ENCODE measurements around the gene YIPF6. TPM values are rescaled to one million over a fixed set of nuclear protein-coding genes. Genes with fewer than 3 reads are reported as not detected.
"Not testable (repeated sequence)": the region's sequence is repeated elsewhere in the genome, so short reads cannot be mapped to it uniquely, and the experiment has no call there.

The YIPF6 gene
- total RNA-seq, 2 donors from 2014 or later = 28.6 to 41.8 TPM

- Histone ChIP-seq H3K27ac (no peak overlapping the region), H3K4me3 (no peak overlapping the region), H3K27me3 (replicated peaks; ENCODE audit: insufficient read depth) (no peaks in the 10 kb centered on the region), H3K9me3 (no peaks in the 10 kb centered on the region), H3K4me1 (replicated peaks) (no peaks in the 10 kb centered on the region), H3K36me3 (no peaks in the 10 kb centered on the region)
- intact Hi-C loops (cut with DNase I) = no loop called here
- no peak for TF ChIP-seq POLR2A (IDR thresholded peaks at IDR 0.05)
- TF ChIP-seq, protein P1, sequence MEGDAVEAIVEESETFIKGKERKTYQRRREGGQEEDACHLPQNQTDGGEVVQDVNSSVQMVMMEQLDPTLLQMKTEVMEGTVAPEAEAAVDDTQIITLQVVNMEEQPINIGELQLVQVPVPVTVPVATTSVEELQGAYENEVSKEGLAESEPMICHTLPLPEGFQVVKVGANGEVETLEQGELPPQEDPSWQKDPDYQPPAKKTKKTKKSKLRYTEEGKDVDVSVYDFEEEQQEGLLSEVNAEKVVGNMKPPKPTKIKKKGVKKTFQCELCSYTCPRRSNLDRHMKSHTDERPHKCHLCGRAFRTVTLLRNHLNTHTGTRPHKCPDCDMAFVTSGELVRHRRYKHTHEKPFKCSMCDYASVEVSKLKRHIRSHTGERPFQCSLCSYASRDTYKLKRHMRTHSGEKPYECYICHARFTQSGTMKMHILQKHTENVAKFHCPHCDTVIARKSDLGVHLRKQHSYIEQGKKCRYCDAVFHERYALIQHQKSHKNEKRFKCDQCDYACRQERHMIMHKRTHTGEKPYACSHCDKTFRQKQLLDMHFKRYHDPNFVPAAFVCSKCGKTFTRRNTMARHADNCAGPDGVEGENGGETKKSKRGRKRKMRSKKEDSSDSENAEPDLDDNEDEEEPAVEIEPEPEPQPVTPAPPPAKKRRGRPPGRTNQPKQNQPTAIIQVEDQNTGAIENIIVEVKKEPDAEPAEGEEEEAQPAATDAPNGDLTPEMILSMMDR (IDR thresholded peaks at IDR 0.05) = no peak
- TF ChIP-seq POLR2AphosphoS5 (IDR thresholded peaks at IDR 0.05) = no peak
- DNase-seq (ENCODE audit: low spot score) = no peak
- 94% methylated on average over 3 of the region's 3 CpGs for WGBS
These were observed 51.3 kb downstream of the YIPF6 start for GRCh38 chrX:68550193-68550592.

- Histone ChIP-seq H3K4me1 (replicated peaks) (no peaks in the 10 kb centered on the region), H3K4me3 (no peak overlapping the region), H3K9me3 (no peaks in the 10 kb centered on the region), H3K36me3 (no peaks in the 10 kb centered on the region), H3K27me3 (replicated peaks; ENCODE audit: insufficient read depth) (no peaks in the 10 kb centered on the region), H3K27ac (no peak overlapping the region)
- TF ChIP-seq POLR2AphosphoS5 (IDR thresholded peaks at IDR 0.05) (no peak), POLR2A (IDR thresholded peaks at IDR 0.05) (no peak)
- TF ChIP-seq, protein P1 (IDR thresholded peaks at IDR 0.05) = no peak
- intact Hi-C loops (cut with DNase I) = no loop called here
- WGBS = 71% methylated on average over 4 of the region's 4 CpGs
- DNase-seq (ENCODE audit: low spot score) = no peak
These were observed 57.2 kb downstream of the YIPF6 start for GRCh38 chrX:68556036-68556435.

DNA sequence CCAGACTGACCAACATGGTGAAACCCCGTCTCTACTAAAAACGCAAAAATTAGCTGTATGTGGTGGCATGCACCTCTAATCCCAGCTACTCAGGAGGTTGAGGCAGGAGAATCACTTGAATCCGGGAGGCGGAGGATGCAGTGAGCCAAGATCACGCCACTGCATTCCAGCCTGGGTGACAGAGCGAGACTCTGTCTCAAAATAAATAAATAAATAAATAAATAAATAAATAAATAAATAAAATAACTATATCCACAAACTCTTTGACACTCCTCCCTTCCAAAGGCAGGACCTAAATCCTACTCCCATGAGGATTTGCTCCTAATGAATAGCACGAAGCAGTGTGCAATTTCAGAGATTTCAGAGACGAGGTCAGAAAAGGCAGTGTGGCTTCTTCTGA is 58.3 kb downstream of the YIPF6 start:
- 97% methylated on average over 8 of the region's 8 CpGs for WGBS
- H3K27ac ChIP-seq; DNase-seq (ENCODE audit: low spot score); H3K4me1 ChIP-seq (replicated peaks); H3K36me3 ChIP-seq; H3K4me3 ChIP-seq; H3K9me3 ChIP-seq; H3K27me3 ChIP-seq (replicated peaks; ENCODE audit: insufficient read depth); intact Hi-C loops (cut with DNase I): not testable (repeated sequence)

DNA sequence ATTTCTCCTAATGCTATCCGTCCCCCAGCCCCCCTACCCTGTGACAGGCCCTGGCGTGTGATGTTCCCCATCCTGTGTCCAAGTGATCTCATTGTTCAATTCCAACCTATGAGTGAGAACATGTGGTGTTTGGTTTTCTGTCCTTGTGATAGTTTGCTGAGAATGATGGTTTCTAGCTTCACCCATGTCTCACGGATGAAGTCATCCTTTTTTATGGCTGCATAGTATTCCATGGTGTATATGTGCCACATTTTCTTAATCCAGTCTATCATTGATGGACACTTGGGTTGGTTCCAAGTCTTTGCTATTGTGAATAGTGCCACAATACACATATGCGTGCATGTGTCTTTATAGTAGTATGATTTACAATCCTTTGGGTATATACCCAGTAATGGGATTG is 61.1 kb downstream of the YIPF6 start:
- H3K9me3 ChIP-seq; intact Hi-C loops (cut with DNase I); DNase-seq (ENCODE audit: low spot score); H3K27ac ChIP-seq; H3K36me3 ChIP-seq; H3K4me3 ChIP-seq; H3K4me1 ChIP-seq (replicated peaks); H3K27me3 ChIP-seq (replicated peaks; ENCODE audit: insufficient read depth): not testable (repeated sequence)
- 96% methylated on average over 4 of the region's 4 CpGs for WGBS

DNA sequence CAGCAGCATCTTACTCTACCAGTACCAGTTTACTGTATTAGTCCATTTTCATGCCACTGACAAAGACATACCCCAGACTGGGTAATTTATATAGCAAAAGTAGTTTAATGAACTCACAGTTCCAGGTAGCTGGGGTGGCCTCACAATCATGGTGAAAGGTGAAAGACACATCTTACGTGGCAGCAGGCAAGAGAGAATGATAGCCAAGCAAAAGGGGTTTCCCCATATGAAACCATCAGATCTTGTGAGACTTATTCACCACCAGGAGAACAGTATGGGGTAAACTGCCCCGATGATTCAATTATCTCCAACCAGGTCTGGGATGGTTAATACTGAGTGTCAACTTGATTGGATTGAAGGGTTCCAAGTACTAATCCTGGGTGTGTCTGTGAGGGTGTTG is 69.3 kb downstream of the YIPF6 start:
- no peak for DNase-seq (ENCODE audit: low spot score)
- WGBS = 91% methylated on average over 2 of the region's 2 CpGs
- no peaks in the 10 kb centered on the region for H3K4me1 ChIP-seq (replicated peaks)
- no peak overlapping the region for H3K27ac ChIP-seq
- intact Hi-C loops (cut with DNase I) = no loop called here
- TF ChIP-seq, protein P1 (IDR thresholded peaks at IDR 0.05) = no peak
- no peak for TF ChIP-seq POLR2AphosphoS5 (IDR thresholded peaks at IDR 0.05)
- no peak for TF ChIP-seq POLR2A (IDR thresholded peaks at IDR 0.05)
- H3K27me3 ChIP-seq (replicated peaks; ENCODE audit: insufficient read depth) = no peaks in the 10 kb centered on the region
- H3K36me3 ChIP-seq = no peaks in the 10 kb centered on the region
- no peak overlapping the region for H3K4me3 ChIP-seq
- no peaks in the 10 kb centered on the region for H3K9me3 ChIP-seq

DNA sequence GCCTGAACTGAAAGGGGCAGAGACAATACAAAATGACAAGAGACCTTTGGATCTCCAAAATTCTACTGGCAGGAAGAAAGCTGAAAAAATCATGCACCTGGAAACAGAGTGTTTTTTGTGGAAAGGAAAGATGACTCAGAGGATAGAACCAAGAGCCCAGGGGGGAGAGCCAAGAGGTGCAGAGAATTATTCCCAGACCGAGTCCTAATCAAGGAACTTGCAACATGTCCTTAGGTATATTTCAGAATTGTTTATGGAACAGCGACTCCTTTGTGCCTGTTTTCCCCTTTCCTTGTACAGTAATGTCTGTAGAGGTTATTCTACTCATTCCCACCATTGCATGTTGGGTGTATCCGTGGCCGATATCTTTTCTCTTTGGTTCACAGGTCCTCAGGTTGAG is 71.7 kb downstream of the YIPF6 start:
- intact Hi-C loops (cut with DNase I) = no loop called here
- Histone ChIP-seq H3K4me1 (replicated peaks) (no peaks in the 10 kb centered on the region), H3K27ac (no peak overlapping the region), H3K9me3 (no peaks in the 10 kb centered on the region), H3K36me3 (no peaks in the 10 kb centered on the region), H3K27me3 (replicated peaks; ENCODE audit: insufficient read depth) (no peaks in the 10 kb centered on the region), H3K4me3 (no peak overlapping the region)
- WGBS = 93% methylated on average over 4 of the region's 4 CpGs
- no peak for DNase-seq (ENCODE audit: low spot score)
- TF ChIP-seq POLR2A (IDR thresholded peaks at IDR 0.05) (no peak), POLR2AphosphoS5 (IDR thresholded peaks at IDR 0.05) (no peak)
- TF ChIP-seq, protein P1 (IDR thresholded peaks at IDR 0.05) = no peak
